ENCODE data around the gene ARGFX. TPM values are rescaled to one million over a fixed set of nuclear protein-coding genes. Genes with fewer than 3 reads are reported as not detected.

The ARGFX gene
- total RNA-seq, 2 experiments from 2014 or later = not detected

Other genes starting within 250 kb of the ARGFX start
- gene POLQ, start 22.0 kb upstream of the ARGFX start, total RNA-seq = 10 to 100 TPM; 29.0 to 32.1 TPM
- gene FBXO40, start 25.4 kb downstream of the ARGFX start, total RNA-seq = not detected
- 100 to 1,000 TPM; 339 to 350 TPM for gene HCLS1, start 93.0 kb downstream of the ARGFX start, total RNA-seq
- 10 to 100 TPM; 27.4 to 31.7 TPM for gene GOLGB1, start 181.8 kb downstream of the ARGFX start, total RNA-seq

Measured in activated CD4-positive, alpha-beta T cell treated with anti-CD3 and anti-CD28 coated beads, Interleukin-2, amount 10 ng/mL, durations not matched to agents 7 days and 5 days (primary cell).